GM15510 (cell line): ENCODE measurements around the gene OVOL2.

Experiments used
- POLR2A ChIP-seq: IDR thresholded peaks from 3 replicates; pipeline ENCODE4 v1.6.1; 2011; ENCODE audit warnings: borderline replicate concordance; ENCODE audit not compliant: insufficient read length; ENCODE audit errors: extremely low read depth

The OVOL2 gene

DNA sequence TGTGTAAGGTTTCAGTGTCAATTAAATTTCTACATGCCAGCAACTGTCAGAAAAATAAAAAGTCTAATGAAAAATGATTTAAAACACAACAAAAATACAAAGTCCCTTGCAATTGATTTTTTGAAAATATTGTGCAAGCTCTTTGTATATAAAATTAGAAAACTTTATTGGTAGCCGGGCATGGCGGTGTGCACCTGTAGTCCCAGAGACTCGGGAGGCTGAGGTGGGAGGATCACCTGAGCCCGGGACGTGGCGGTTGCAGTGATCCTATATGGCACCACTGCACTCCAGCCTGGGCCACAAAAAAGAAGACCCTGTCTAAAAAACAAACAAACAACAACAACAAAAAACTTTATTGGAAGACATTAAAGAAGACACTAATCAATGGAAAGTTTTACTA, 6.0 kb upstream of the OVOL2 start:
- no peak for TF ChIP-seq POLR2A

DNA sequence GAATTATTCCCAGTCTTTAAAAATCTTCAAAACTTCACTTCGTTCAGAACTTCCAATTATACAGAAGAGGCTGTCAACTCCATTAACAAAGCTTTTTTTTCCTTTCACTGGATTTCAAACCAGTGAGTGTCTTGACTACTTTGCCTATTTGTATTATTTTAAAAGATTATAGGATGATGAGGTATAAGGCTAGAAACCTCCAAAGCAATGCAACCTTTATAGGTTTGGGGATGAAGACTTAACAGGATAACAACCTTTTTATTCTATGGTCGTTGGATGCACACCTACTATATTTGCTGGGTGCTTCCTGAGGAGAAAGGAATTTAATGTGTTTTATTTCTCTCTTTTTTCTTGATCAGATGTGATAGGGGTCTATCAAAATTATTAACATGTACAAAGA, 1.9 kb upstream of the OVOL2 start:
- no peak for TF ChIP-seq POLR2A

DNA sequence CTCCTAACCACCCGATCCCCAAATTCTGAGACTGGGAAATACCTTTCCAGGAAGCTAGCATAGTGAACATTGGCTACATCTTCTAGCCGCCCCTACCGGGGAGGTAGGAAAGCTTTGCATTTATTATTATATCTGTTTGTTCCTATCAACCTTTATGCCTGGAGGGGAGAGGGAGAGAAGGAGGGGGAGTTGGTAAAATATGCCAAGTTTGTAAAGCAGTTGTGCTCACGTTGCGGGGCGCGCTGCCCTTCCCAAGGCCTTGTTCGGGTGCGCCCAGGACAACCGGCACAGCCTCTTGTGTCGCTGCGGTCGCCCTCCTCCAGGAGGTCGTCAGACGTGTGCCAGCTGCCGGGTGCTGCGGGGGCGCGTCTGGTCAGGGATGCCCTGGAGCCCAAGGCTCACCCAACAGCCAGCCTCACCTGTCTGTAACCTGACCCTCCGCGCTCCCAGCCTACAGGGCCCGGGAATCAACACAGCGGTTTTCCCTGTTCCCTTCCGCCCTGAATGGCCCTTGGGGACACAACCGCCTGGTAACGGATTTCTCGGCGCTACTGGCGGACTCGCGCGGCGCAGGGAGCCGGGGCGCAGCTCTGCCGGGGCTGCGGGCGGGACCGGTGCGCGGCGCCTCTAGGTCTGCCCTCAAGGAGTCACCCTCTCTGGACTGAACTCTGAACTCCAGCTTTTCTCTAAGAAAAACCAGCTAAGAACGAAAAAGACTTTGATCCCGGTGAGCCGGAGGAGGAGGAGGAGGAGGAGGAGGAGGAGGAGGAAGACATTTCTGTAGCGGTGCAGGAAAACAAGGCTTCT, 1.1 kb upstream of the OVOL2 start:
- TF ChIP-seq POLR2A: no peak

DNA sequence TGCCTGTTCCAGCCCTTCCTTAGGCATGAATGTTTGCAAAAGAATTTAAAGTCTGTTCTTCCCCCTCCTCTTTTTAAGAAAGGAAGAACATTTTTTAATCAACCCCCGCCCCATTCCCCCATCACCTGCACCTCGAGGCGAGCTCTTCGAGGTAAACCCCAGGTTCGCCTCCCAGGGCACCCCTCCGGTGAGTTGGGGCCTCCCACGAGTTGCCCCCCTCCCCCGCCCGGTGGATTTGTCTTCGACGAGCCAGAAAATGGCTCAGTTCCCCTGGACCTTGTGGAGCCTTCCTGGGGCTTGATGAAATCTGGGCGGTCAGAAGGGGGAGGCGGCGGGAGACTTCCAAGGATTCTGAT, 256 bp upstream of the OVOL2 start:
- no peak for TF ChIP-seq POLR2A

DNA sequence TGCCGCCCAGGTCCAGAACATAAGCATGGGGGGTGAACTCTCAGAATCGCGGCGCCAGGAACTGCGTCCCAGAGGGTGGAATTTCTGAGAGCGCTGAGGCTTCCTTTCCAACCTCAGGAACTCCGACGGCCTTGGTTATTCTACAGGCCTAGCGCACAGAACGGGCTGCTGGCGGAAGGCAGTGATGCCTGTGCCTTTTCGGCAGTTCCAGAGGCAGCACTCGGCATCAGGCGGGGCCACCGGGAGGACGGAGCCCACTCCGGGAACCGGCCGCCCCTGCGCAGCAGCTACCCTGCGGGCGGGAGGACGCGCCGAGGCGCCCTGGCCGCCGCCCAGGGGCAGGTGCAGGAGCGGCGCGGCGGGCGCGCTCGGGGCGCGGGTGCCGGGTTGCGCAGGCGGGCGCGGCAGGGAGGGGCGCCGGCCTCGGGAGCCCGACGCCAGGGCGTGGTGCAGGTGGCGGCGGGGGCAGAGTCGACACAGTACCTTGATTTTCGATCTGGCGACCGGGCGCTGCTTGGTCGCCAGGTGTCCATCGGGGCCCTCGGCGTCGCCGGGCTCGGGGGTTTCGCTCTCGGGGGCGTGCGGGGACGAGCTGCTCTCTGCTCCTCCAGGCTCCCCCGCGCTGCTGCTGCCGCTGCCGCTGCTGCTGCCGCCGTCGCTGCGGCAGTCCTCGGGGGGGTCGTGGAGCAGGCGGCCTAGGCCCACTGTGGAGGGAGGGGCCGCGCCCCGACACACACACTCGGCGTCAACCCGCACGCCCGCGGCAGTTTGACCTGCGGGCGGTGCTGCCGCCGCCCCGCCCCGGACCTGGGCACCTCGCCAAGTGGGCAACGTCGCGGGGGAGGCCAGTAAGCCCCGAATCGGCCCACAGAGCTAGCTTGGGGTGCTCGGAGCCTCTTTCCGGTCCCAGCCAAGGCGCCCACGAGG, 1.3 kb downstream of the OVOL2 start:
- TF ChIP-seq POLR2A: no peak

DNA sequence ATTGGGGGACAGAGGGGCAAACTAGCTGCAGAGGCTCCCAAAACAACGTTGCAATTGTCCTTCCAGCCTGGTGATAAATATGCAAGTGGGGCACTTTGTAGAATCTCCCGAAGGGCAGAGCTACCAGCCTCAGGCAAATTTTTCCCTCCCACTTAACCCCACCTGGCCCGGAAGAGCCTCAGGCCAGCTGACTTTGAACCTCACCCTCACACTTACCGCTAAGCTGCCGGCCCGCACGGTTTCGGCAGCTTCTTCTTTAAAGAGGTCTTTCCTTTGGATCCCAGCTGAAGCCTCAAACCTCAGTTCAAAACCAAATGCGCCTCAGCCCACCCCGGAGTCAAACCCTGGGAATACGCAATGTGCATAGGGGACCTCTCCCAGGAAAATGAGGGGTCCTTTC, 2.5 kb downstream of the OVOL2 start:
- TF ChIP-seq POLR2A: no peak

DNA sequence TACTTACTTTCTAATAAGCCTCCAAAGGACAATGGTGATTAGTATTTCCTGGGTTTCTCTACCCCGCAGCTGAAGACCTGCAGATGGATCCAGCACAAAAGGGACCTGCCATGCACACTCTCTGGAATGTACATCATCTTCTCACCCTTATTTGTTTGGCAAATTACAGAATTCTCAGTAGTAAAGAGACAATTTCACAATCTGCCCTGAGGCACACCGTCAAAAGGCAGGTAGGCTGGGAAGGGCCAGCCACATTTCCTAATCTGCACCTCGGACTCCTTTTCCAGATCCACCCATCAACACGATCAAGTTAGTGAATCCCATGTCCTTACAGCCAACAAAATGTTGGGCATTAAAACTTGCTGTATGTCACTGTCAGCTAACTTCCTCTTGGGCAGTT, 4.9 kb downstream of the OVOL2 start:
- no peak for TF ChIP-seq POLR2A

DNA sequence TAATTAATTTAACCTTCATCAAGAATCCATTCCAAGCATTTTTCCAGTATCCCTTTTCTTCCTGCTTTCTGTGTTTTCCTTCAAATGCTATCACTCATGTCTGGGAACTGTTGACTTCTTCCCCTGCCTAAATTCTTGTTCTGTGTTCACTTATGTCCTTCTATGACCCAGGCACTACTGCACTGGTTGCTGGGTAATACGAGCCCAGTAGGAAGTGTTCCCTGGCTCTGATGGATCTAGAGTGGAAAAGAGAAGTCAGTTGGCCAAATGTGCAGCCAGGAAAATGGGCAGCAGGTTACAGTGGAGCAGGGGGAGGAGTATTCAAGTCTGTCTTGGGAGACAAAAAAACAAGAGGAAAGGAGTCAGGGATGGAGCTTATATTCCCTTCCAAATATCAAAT, 7.1 kb downstream of the OVOL2 start:
- TF ChIP-seq POLR2A: no peak

DNA sequence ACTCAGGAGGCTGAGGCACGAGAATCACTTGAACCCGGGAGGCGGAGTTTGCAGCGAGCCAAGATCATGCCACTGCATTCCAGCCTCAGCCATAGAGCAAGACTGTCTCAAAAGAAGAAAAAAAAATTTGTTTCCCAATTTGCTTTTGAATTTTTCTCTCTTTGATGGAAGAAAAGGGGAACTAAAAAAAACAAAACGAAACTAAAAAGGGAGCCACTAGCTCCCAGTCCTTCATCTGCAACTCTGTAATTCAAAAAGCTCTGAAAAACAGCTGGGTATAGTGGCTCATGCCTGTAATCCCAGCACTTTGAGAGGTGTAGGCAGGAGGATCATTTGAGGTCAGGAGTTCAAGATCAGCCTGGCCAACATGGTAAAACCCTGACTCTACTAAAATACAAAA, 9.5 kb downstream of the OVOL2 start:
- TF ChIP-seq POLR2A: no peak

DNA sequence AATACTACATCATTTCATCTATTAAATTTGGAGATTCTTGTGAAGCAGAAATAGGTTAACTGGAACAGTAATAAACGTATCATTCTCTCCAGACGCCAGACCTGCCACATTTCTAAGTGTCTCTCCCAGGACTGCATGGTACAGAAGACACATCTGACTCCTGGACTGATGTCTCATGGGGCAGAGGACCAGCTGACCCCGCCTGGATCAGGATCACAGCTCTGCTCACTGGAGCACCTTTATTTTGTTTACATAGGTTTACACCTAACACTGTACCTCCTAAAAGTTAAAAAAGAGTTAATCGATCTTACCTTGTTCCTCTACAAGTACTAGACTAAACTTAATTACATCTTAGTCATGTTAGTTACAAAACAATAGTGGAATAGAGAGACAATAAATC, 11.2 kb downstream of the OVOL2 start:
- TF ChIP-seq POLR2A: no peak

DNA sequence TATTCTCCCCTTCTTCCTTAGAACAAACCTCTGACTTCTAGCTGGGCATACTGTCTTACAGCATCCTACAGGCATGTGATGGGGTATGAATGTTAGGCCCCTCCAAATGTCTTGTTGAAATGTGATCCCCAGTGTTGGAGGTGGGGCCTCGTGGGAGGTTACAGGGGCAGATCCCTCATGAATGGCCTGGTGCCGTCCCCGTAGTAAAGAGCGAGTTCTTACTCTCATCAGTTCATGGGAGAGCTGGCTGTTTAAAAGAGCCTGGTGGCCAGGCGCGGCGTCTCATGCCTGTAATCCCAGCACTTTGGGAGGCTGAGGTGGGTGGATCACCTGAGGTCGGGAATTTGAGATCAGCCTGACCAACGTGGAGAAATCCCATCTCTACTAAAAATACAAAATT, 15.5 kb downstream of the OVOL2 start:
- TF ChIP-seq POLR2A: no peak

DNA sequence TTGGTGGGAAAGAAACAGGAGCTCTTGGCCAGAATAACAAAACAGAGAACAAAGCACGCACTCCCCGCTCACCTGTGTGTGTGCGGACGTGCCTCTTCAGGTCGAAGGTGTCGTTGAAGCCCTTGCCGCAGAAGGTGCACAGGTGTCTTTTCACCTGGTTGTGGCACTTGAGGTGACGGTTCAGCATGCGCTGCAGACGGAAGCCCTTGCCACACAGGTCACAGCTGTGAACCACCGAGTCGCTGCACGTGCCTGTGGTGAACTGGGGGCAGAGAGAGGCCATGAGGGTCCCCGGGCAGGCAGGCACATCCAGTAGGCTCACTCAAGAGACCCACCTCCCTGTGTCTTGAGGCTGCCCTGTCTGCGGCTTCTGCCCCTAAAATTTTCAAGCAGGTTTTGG, 16.3 kb downstream of the OVOL2 start:
- no peak for TF ChIP-seq POLR2A

DNA sequence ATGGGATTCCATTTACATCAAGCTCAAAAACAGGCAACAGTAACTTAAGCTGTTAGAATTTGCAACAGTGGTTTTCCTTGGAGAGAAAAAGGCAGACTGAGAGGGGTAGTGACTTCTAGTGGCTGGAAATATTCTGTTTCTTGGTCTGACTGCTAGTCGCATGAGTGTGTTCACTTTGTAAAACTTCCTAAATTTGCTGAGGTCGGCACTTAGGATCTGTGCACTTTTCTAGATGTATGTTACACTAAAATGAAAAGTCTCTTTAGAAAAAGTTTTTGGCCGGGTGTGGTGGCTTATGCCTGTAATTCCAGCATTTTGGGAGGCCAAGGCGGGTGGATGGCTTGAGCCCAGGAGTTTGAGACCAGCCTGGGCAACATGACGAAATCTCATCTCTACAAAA, 18.7 kb downstream of the OVOL2 start:
- TF ChIP-seq POLR2A: no peak

DNA sequence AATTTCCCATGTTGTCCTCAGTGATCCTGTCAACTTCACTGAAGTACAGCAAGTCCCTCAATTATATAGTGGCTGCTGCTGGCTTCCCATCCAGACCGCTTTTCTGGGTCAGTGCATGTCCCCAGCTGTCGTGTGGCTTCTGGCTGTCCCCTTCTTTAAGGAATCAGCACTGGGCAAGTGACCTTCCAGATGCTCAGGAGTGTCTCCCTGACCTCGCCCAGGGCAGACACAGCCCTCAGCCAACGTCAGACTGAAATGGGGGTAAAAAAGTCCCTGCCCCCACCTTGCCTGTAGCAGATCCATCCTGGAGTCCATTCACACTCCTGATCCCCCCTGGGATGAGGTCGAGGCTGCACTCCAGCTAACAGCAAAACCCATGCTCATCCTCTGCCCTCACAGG, 23.7 kb downstream of the OVOL2 start:
- TF ChIP-seq POLR2A: no peak

DNA sequence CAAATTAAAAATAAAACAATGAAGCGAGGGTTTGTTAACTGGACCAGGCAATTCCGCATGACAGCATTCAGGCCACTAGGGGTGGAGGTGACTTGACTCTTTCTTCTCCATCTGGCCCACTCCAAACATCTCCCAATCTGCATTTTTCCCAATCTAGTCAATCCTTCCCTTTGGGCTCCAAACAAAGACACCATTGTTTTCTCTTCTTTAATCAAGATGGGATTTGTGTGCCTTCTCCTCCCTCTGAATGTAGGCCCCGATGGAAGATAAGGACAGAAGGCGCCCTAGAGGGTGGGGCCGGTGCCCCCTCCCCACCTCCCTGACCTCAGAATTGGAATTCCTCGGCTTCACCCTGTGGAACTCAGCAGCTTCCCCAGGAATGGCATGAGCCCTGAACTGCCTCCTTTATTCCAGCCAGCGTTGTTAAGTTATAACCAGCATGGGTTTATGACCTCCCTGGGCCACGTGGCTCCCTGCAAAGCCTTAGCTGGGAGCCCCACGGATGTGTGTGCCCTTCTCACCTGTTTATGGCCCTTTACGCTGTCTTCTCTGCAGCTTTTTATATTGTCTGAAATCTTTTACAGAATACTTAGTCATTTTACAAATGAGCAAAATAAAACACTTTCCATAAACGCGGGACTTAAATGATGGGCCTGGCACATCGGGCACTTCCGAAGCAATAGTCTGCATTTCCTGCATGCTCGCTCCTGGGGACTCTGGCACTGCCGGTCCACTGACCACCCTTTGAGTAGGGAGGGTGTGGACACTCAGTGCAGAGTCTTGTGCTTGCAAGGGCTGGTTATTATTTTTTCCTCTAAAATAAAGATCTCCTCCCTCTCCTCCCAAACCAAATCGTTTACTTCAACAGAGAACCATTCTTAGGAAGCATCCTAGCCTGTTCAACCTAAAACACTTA, 24.5 kb downstream of the OVOL2 start:
- no peak for TF ChIP-seq POLR2A
